ENCODE measurements around the gene USP49.

The USP49 gene

GRCh38 chr6:41748542-41748941 lies 146.6 kb downstream of the USP49 start:
- no peak for DNase-seq

- no peak for DNase-seq
Observed at GRCh38 chr6:41748102-41748477, 147.1 kb downstream of the USP49 start.

GRCh38 chr6:41747256-41748101 lies 147.7 kb downstream of the USP49 start, which contains the start of gene PGC:
Gene PGC, minus strand, starts transcription at chr6:41747397. Its CDS starts 63 bp downstream, at chr6:41747334.
- DNase-seq, result no peak

DNA sequence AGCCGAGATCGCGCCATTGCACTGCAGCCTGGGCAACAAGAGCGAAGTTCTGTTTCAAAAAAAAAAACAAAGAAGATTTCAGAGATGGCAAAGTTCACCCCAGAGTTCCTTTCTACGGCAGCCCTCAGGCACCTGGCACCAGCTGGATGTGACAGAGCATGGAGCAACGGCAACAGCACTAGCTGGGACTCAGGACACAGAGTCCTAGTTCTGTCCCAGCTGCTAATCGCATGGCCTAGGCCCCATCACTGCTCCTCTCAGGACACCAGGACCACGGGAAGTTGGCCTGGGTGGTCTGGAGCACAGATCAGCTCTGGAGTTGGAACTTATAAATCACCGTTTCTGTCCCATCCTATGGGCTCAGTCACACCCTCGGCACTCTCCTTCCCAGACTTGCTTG lies 149.1 kb downstream of the USP49 start:
- no peak for DNase-seq

DNA sequence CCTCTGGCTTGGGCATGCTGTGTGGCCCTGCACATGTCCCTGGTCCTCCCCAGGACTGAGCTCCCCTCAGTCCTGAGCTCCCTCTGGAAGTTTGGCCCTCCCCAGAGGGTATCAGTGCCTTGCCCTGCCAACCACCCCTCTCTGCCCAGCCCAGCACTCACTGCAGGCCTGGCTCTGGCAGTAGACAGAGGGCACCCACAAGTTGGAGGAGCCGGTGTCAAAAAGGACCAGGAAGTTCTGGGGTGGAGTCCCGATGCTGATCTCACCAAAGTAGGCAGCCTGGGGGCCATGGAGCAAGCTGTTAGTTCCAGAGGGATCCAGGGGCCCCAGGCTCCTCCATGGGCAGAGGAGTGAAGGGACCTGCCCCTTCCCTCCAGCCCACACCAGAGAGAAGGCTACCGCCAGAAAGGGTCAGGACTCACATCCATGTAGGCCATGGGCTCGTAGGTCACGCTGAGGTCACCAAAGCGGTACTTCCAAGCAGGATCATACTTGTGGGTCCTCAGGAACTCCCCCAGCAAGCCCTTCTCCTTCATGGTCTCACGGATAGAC lies 150.9 kb downstream of the USP49 start:
- no peak for DNase-seq

DNA sequence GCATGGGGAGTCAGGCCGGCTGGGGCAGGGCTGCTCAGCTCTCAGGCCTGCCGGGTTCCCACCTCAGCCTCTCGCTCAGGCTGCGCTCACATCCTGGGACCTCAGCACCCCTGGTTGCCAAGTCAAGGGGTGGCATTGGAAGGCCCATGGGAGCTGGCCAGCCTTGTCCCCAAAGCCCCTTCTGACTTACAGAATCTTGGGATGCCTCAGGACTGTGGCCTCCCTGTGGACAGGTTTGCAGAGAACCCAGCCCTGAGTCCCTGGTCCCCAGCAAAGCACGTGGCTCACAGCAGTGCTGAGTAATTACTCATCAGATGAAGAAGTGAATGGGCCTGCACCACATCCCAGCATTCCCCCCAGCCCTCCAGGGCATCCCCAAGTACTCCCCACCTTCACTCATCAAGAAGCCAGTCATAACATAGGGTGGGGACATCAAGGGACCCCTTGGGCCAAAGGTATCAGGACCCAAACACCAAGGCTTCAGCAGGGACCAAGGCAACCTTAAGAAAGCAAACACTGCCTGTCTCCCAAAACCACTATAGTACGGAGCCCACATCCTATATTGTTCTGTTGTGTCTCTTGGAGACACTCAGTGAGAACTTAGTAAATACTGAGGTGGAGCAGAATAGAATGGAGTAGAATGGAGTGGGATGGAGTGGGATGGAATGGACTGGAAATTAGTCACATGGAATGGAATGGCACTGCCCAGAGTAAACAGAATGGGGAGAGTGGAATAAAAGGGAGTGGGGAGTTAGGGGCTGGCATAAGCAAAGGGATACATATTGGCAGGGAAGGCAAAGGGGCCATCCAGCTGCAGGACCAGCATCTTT lies 151.6 kb downstream of the USP49 start:
- no peak for DNase-seq

GRCh38 chr6:41741625-41742490 lies 153.3 kb downstream of the USP49 start:
- DNase-seq, result no peak

DNA sequence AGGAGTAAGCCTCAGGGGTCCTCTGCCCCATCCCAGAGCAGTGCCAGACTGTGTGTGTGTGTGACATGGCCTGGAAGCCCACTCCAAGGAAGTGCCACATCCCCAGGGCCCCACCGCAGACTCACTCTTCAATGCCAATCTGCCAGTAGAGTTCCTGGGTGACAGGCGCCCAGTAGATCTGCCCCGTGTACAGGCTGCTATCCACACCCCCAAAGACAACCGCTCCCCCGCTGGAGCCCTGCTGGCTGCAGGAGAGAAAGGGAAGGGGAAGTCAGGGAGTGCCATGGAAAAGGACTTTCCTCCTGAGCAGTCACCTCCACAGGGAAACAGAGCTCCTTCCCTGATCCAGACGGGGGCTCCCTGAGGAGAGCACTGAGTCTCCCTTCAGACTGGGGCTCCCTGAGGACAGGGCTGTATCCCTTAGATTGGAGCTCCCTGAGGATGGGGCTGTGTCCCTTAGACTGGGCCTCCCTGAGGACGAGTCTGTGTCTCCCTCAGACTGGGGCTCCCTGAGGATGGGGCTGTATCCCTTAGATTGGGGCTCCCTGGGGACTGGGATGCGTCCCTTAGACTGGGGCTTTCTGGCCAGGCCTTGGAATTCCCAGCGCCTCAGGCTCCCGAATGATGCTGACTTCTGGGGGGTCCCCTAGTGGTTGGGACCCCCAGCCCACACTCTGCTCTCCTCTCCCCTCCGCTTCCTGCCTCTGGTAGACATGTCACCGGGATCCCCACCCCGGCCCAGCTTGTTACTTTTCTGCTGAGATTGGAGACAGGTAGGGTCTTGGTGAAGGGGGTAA lies 154.6 kb downstream of the USP49 start:
- no peak for DNase-seq

Measured in CD4-positive, alpha-beta T cell treated with Interferon gamma for 1 hour (primary cell).